ENCODE measurements around the gene CIAO1.

DNA sequence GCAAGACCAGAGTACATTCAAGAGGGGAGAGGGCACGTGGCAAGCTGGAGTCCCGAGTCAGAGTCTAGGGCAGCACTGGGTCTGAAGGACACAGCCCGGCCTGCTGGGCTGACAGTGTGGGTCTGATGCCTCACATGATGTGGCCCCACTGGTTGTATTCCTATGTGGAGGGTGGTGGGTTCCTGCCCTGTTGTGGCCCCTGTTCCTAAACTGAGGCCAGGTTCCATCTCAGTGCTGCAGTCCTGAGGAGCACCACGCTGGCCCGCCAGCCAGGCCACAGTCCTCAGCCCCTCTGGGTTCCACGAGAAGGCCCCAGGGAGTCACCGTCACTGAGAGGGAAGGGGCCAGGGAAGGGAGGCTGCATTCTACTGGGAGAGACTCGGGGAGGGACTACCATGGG is 13.5 kb upstream of the CIAO1 start:
- TF ChIP-seq, protein P1, sequence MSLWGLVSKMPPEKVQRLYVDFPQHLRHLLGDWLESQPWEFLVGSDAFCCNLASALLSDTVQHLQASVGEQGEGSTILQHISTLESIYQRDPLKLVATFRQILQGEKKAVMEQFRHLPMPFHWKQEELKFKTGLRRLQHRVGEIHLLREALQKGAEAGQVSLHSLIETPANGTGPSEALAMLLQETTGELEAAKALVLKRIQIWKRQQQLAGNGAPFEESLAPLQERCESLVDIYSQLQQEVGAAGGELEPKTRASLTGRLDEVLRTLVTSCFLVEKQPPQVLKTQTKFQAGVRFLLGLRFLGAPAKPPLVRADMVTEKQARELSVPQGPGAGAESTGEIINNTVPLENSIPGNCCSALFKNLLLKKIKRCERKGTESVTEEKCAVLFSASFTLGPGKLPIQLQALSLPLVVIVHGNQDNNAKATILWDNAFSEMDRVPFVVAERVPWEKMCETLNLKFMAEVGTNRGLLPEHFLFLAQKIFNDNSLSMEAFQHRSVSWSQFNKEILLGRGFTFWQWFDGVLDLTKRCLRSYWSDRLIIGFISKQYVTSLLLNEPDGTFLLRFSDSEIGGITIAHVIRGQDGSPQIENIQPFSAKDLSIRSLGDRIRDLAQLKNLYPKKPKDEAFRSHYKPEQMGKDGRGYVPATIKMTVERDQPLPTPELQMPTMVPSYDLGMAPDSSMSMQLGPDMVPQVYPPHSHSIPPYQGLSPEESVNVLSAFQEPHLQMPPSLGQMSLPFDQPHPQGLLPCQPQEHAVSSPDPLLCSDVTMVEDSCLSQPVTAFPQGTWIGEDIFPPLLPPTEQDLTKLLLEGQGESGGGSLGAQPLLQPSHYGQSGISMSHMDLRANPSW (CRISPR knock-in tag; conservative IDR thresholded peaks at IDR 0.05; ENCODE audit: low read depth): no peak
- TF ChIP-seq, protein P2, sequence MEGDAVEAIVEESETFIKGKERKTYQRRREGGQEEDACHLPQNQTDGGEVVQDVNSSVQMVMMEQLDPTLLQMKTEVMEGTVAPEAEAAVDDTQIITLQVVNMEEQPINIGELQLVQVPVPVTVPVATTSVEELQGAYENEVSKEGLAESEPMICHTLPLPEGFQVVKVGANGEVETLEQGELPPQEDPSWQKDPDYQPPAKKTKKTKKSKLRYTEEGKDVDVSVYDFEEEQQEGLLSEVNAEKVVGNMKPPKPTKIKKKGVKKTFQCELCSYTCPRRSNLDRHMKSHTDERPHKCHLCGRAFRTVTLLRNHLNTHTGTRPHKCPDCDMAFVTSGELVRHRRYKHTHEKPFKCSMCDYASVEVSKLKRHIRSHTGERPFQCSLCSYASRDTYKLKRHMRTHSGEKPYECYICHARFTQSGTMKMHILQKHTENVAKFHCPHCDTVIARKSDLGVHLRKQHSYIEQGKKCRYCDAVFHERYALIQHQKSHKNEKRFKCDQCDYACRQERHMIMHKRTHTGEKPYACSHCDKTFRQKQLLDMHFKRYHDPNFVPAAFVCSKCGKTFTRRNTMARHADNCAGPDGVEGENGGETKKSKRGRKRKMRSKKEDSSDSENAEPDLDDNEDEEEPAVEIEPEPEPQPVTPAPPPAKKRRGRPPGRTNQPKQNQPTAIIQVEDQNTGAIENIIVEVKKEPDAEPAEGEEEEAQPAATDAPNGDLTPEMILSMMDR (IDR thresholded peaks at IDR 0.05): no peak
- TF ChIP-seq, protein P3, sequence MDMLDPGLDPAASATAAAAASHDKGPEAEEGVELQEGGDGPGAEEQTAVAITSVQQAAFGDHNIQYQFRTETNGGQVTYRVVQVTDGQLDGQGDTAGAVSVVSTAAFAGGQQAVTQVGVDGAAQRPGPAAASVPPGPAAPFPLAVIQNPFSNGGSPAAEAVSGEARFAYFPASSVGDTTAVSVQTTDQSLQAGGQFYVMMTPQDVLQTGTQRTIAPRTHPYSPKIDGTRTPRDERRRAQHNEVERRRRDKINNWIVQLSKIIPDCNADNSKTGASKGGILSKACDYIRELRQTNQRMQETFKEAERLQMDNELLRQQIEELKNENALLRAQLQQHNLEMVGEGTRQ (CRISPR knock-in tag; IDR thresholded peaks at IDR 0.05): no peak
- TF ChIP-seq, protein P4, sequence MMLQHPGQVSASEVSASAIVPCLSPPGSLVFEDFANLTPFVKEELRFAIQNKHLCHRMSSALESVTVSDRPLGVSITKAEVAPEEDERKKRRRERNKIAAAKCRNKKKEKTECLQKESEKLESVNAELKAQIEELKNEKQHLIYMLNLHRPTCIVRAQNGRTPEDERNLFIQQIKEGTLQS (CRISPR knock-in tag; conservative IDR thresholded peaks at IDR 0.05): no peak
- TF ChIP-seq, protein P5, sequence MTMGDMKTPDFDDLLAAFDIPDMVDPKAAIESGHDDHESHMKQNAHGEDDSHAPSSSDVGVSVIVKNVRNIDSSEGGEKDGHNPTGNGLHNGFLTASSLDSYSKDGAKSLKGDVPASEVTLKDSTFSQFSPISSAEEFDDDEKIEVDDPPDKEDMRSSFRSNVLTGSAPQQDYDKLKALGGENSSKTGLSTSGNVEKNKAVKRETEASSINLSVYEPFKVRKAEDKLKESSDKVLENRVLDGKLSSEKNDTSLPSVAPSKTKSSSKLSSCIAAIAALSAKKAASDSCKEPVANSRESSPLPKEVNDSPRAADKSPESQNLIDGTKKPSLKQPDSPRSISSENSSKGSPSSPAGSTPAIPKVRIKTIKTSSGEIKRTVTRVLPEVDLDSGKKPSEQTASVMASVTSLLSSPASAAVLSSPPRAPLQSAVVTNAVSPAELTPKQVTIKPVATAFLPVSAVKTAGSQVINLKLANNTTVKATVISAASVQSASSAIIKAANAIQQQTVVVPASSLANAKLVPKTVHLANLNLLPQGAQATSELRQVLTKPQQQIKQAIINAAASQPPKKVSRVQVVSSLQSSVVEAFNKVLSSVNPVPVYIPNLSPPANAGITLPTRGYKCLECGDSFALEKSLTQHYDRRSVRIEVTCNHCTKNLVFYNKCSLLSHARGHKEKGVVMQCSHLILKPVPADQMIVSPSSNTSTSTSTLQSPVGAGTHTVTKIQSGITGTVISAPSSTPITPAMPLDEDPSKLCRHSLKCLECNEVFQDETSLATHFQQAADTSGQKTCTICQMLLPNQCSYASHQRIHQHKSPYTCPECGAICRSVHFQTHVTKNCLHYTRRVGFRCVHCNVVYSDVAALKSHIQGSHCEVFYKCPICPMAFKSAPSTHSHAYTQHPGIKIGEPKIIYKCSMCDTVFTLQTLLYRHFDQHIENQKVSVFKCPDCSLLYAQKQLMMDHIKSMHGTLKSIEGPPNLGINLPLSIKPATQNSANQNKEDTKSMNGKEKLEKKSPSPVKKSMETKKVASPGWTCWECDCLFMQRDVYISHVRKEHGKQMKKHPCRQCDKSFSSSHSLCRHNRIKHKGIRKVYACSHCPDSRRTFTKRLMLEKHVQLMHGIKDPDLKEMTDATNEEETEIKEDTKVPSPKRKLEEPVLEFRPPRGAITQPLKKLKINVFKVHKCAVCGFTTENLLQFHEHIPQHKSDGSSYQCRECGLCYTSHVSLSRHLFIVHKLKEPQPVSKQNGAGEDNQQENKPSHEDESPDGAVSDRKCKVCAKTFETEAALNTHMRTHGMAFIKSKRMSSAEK (CRISPR knock-in tag; IDR thresholded peaks at IDR 0.05; ENCODE audit: borderline replicate concordance): no peak
- TF ChIP-seq ATF1 (CRISPR knock-in tag; IDR thresholded peaks at IDR 0.05): no peak
- TF ChIP-seq TEAD4 (CRISPR knock-in tag; IDR thresholded peaks at IDR 0.05): no peak
- TF ChIP-seq, protein P6, sequence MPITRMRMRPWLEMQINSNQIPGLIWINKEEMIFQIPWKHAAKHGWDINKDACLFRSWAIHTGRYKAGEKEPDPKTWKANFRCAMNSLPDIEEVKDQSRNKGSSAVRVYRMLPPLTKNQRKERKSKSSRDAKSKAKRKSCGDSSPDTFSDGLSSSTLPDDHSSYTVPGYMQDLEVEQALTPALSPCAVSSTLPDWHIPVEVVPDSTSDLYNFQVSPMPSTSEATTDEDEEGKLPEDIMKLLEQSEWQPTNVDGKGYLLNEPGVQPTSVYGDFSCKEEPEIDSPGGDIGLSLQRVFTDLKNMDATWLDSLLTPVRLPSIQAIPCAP (CRISPR knock-in tag; IDR thresholded peaks at IDR 0.05): no peak
- TF ChIP-seq, protein P7, sequence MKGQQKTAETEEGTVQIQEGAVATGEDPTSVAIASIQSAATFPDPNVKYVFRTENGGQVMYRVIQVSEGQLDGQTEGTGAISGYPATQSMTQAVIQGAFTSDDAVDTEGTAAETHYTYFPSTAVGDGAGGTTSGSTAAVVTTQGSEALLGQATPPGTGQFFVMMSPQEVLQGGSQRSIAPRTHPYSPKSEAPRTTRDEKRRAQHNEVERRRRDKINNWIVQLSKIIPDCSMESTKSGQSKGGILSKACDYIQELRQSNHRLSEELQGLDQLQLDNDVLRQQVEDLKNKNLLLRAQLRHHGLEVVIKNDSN (CRISPR knock-in tag; IDR thresholded peaks at IDR 0.05): no peak
- TF ChIP-seq, protein P8, sequence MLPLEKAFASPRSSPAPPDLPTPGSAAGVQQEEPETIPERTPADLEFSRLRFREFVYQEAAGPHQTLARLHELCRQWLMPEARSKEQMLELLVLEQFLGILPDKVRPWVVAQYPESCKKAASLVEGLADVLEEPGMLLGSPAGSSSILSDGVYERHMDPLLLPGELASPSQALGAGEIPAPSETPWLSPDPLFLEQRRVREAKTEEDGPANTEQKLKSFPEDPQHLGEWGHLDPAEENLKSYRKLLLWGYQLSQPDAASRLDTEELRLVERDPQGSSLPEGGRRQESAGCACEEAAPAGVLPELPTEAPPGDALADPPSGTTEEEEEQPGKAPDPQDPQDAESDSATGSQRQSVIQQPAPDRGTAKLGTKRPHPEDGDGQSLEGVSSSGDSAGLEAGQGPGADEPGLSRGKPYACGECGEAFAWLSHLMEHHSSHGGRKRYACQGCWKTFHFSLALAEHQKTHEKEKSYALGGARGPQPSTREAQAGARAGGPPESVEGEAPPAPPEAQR (CRISPR knock-in tag; IDR thresholded peaks at IDR 0.05): no peak
- TF ChIP-seq, protein P9, sequence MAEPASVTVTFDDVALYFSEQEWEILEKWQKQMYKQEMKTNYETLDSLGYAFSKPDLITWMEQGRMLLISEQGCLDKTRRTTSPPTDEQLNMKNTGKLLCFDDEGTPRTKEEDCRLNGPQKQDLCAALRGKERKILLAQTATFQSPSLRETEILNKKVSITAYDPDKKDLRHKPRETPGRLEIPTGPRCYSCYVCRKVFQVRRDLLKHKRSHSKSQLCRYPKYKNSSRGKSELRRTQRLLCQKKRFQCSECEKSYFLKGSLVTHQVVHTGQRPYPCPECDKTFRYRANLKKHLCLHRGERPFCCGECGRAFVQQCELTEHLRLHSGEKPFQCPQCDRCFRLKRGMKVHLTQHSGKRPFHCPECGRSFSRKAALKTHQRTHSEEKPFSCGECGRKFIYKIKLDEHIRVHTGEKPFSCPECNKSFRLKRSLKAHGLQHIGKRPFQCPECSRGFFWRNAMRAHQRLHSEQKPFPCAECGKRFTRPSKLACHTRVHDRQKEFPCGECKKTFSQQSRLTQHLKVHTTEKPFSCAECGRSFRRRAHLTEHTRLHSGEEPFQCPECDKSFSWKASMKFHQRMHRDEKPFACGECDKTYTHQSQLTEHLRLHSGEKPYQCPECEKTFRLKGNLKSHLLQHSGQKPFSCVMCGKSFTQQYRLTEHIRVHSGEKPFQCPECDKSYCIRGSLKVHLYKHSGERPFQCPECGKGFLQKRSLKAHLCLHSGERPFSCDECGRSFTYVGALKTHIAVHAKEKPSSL (CRISPR knock-in tag; conservative IDR thresholded peaks at IDR 0.05): no peak
- TF ChIP-seq JUN (CRISPR knock-in tag; IDR thresholded peaks at IDR 0.05): no peak
- TF ChIP-seq, protein P10, sequence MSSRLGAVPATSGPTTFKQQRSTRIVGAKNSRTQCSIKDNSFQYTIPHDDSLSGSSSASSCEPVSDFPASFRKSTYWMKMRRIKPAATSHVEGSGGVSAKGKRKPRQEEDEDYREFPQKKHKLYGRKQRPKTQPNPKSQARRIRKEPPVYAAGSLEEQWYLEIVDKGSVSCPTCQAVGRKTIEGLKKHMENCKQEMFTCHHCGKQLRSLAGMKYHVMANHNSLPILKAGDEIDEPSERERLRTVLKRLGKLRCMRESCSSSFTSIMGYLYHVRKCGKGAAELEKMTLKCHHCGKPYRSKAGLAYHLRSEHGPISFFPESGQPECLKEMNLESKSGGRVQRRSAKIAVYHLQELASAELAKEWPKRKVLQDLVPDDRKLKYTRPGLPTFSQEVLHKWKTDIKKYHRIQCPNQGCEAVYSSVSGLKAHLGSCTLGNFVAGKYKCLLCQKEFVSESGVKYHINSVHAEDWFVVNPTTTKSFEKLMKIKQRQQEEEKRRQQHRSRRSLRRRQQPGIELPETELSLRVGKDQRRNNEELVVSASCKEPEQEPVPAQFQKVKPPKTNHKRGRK (CRISPR knock-in tag; IDR thresholded peaks at IDR 0.05; ENCODE audit: borderline replicate concordance): no peak

Data from WTC11 (cell line).